OCI-LY7 (cell line): ENCODE measurements around the gene SERPINC1. TPM values are rescaled to one million over a fixed set of nuclear protein-coding genes. Genes with fewer than 3 reads are reported as not detected.
A peak's percentile ranks its signal among the peaks of the same experiment; 100 is the strongest.

Experiments used
- BruUV-seq: library from RNA; stranded (reverse); fragments of 400-500 nt; replicated peaks from 2 replicates; lab custom pipeline; 2021; lab: Mats Ljungman, UMichigan
- CTCF ChIA-PET: fragments of 300-600 bp; sonication (Branson Sonifier 250); formaldehyde crosslinking; loops from one replicate; lab custom pipeline; 2022; ENCODE audit warnings: antibody characterized with exemption; ENCODE audit not compliant: unreplicated experiment; lab: Charles Lee
- POLR2A ChIA-PET: fragments of 300-600 bp; sonication (Branson Sonifier 250); formaldehyde crosslinking; loops from one replicate; lab custom pipeline; 2022; ENCODE audit warnings: antibody characterized with exemption; lab: Charles Lee
- DNase-seq: peaks from one replicate; pipeline ENCODE4 v3.0.0-alpha.2; 2015; ENCODE audit warnings: low spot score
- H2AFZ ChIP-seq: fragments of 200-600 bp; sonication (generic), shearing (Covaris generic); 2 replicates; pipeline ENCODE4 v1.6.1; 2014; ENCODE audit warnings: mild to moderate bottlenecking, antibody characterized with exemption, low read length, moderate library complexity
- H3K27ac ChIP-seq: fragments of 200-600 bp; sonication (generic); 2 replicates; pipeline ENCODE4 v1.5.1; 2014; ENCODE audit warnings: mixed run types, low read depth, mild to moderate bottlenecking, moderate library complexity, low read length, inconsistent platforms; ENCODE audit not compliant: poor library complexity, severe bottlenecking
- H3K36me3 ChIP-seq: fragments of 200-600 bp; sonication (generic); 2 replicates; pipeline ENCODE4 v1.6.1; 2014; ENCODE audit warnings: mild to moderate bottlenecking, antibody characterized with exemption, low read length, moderate library complexity, mixed read lengths; ENCODE audit not compliant: insufficient read depth
- H3K4me1 ChIP-seq: fragments of 200-600 bp; sonication (generic); 2 replicates; pipeline ENCODE4 v1.5.1; 2014; ENCODE audit warnings: mild to moderate bottlenecking, low read length; ENCODE audit not compliant: insufficient read depth, poor library complexity, severe bottlenecking
- H3K4me2 ChIP-seq: fragments of 200-600 bp; sonication (generic); 2 replicates; pipeline ENCODE4 v1.6.1; 2014; ENCODE audit warnings: mild to moderate bottlenecking, low read length
- H3K4me3 ChIP-seq: fragments of 200-600 bp; sonication (generic); 2 replicates; pipeline ENCODE4 v1.5.1; 2014; ENCODE audit warnings: mild to moderate bottlenecking, low read depth, low read length; ENCODE audit not compliant: poor library complexity, severe bottlenecking
- H3K79me2 ChIP-seq: fragments of 200-600 bp; sonication (generic); 2 replicates; pipeline ENCODE4 v1.6.1; 2016; ENCODE audit warnings: low read depth, mild to moderate bottlenecking, low read length, moderate library complexity, mixed read lengths; ENCODE audit not compliant: insufficient read depth
- H3K9me2 ChIP-seq: fragments of 200-600 bp; sonication (generic); 2 replicates; pipeline ENCODE4 v1.6.1; 2016; ENCODE audit warnings: mild to moderate bottlenecking, low read length, mixed read lengths; ENCODE audit not compliant: insufficient read depth
- H3K9me3 ChIP-seq: fragments of 200-600 bp; sonication (generic); 2 replicates; pipeline ENCODE4 v1.6.1; 2014; ENCODE audit warnings: mild to moderate bottlenecking, mixed run types, low read length, mixed read lengths
- H4K20me1 ChIP-seq: fragments of 200-600 bp; sonication (generic); 2 replicates; pipeline ENCODE4 v1.6.1; 2014; ENCODE audit warnings: mild to moderate bottlenecking, antibody characterized with exemption, low read length, moderate library complexity, mixed read lengths; ENCODE audit not compliant: insufficient read depth
- CTCF ChIP-seq: fragments of 200-600 bp; sonication (generic); conservative IDR thresholded peaks from 2 replicates; pipeline ENCODE4 v1.5.1; 2014; ENCODE audit warnings: mild to moderate bottlenecking, antibody characterized with exemption, low read length, moderate library complexity, mixed read lengths
- EZH2phosphoT487 ChIP-seq: fragments of 200-600 bp; sonication (generic); IDR thresholded peaks from 2 replicates; pipeline ENCODE4 v1.6.1; 2018; ENCODE audit warnings: low read depth, borderline replicate concordance, mild to moderate bottlenecking, mixed run types, antibody characterized with exemption, low read length, moderate library complexity, mixed read lengths
- intact Hi-C: fragments of 100-400 bp; cut with micrococcal nuclease; formaldehyde crosslinking; loops from one replicate; pipeline ENCODE4 v1.10.0; 2022; ENCODE audit not compliant: unreplicated experiment
- total RNA-seq, 2 experiments: library from RNA; depleted of rRNA in 1 of 2; stranded (reverse); fragments of >200 nt in 1 of 2; shearing (Covaris generic) in 1 of 2; gene quantifications; 2 replicates each; pipeline ENCODE4 v1.2.3, GENCODE V29; 2014 to 2022

Gene SERPINC1
- total RNA-seq, 2 experiments from 2014 or later: not detected

GRCh38 chr1:173864179-173864867 is 52.8 kb downstream of the SERPINC1 start:
- H3K9me2 ChIP-seq: no peaks in the 10 kb centered on the region
- H3K79me2 ChIP-seq: peaks cover 49% of the 10 kb centered on the region
- DNase-seq: no peak
- H3K4me3 ChIP-seq: peak overlapping the region; percentile 98
- ChIA-PET POLR2A (interaction anchor here (0.7 to 1.4 kb wide), 9 partner anchors 11 to 318 kb away, joined by 3 to 4 read pairs (median 3); partner anchors contain the start of gene KLHL20), CTCF (no interaction called here)
- no TSS peak for BruUV-seq
- peaks cover 42% of the 10 kb centered on the region for H3K4me1 ChIP-seq
- H2AFZ ChIP-seq: no peak overlapping the region
- no peaks in the 10 kb centered on the region for H3K9me3 ChIP-seq
- TF ChIP-seq CTCF (no peak), EZH2phosphoT487 (no peak)
- peaks cover 41% of the 10 kb centered on the region for H4K20me1 ChIP-seq
- H3K4me2 ChIP-seq: peak overlapping the region; percentile 93
- intact Hi-C loops: no loop called here
- H3K27ac ChIP-seq: peak overlapping the region; percentile 91
- H3K36me3 ChIP-seq: peaks cover 75% of the 10 kb centered on the region

- no peaks in the 10 kb centered on the region for H3K9me3 ChIP-seq
- peaks cover 41% of the 10 kb centered on the region for H4K20me1 ChIP-seq
- peaks cover 45% of the 10 kb centered on the region for H3K79me2 ChIP-seq
- H3K36me3 ChIP-seq: peaks cover 83% of the 10 kb centered on the region
- H3K9me2 ChIP-seq: no peaks in the 10 kb centered on the region
- intact Hi-C loops: no loop called here
- H2AFZ ChIP-seq: no peak overlapping the region
- ChIA-PET POLR2A (interaction anchor here (0.6 to 1.2 kb wide), 6 partner anchors 12 to 190 kb away, joined by 3 to 4 read pairs (median 3); partner anchors contain the start of gene KLHL20), CTCF (no interaction called here)
- H3K4me2 ChIP-seq: peak overlapping the region; percentile 93
- peak; percentile 20 for DNase-seq
- no TSS peak for BruUV-seq
- H3K4me3 ChIP-seq: peak overlapping the region; percentile 98
- peak overlapping the region; percentile 91 for H3K27ac ChIP-seq
- H3K4me1 ChIP-seq: peaks cover 40% of the 10 kb centered on the region
- TF ChIP-seq CTCF (no peak), EZH2phosphoT487 (no peak)
Measured at GRCh38 chr1:173863224-173864161, 53.6 kb downstream of the SERPINC1 start.
